ENCODE results near the gene PON1. TPM values are rescaled to one million over a fixed set of nuclear protein-coding genes. Genes with fewer than 3 reads are reported as not detected.

Gene PON1
- total RNA-seq (2014; rRNA removed; shearing (Covaris generic); ENCODE audit: low replicate concordance) = not detected in 2 replicates

DNA sequence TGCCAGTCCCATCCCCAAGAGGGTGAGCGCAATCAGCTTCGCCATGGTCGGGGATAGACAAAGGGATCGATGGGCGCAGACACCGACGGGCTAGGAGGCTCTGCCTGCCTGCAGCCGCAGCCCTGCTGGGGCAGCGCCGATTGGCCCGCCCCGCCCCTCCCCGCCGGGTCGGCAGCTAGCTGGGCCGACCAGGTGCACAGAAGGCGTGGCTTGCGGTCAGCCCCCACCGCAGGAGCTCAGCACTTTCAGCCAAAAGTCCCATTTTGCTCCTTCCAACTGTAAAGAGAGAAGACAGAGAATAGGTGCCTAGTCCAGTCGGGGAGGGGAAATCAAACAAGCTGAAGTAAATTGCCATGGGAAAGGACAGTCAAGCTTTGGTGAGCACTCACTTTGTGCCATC is at the start of gene PON1:
Gene PON1 (minus strand): TSS at position 102 of the 400 bp plus-strand sequence. CDS start 57 bp downstream, at position 45.
- DNase-seq = no peak
- Histone ChIP-seq H3K27me3 (no peaks in the 10 kb centered on the region), H3K36me3 (no peaks in the 10 kb centered on the region), H3K4me3 (no peak within 1 kb of the TSS), H3K9me3 (no peaks in the 10 kb centered on the region)

DNA sequence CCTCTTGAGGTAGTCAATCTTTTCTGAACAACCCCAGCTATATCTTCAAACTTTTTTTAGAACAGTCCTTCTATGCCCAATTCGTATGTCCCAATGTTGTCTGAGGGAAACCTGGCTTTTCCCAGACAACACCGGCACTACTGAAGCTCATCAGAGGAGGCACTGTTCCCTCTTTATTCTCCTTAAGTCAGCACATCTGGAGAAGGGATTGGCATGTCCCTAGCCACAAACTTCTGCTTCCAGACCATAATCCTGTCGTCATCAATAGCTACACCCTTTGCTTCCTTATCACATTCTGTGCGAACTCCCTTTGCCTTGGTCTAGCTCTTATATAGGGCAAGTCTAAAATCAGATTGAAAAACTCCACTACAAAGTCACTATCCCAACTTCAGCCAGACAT is 49.0 kb upstream of the PON1 start:
- Histone ChIP-seq H3K36me3 (no peaks in the 10 kb centered on the region), H3K9me3 (no peaks in the 10 kb centered on the region), H3K27me3 (no peaks in the 10 kb centered on the region), H3K4me3 (no peak overlapping the region)
- DNase-seq = no peak

DNA sequence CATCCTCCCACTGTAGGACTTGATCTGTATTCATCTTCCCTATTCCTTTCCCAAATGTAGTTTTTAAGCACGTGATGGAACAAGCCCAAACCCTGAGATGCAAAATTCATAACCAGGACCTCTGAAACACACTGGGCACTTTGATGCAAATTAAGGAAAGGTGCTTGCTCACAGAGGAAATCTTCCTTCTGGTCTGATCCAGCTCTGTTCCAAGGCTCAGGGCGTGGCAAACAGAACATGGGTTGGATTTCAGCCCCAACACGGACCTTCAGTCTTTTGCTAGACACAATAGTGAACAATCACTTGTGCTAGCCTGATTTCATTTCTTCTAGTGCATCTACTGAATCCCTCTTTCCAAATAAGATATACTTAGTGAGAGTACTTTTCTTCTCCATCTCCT is 43.9 kb upstream of the PON1 start:
- no peaks in the 10 kb centered on the region for H3K27me3 ChIP-seq
- no peaks in the 10 kb centered on the region for H3K9me3 ChIP-seq
- no peaks in the 10 kb centered on the region for H3K36me3 ChIP-seq
- no peak for DNase-seq
- H3K4me3 ChIP-seq = no peak overlapping the region

DNA sequence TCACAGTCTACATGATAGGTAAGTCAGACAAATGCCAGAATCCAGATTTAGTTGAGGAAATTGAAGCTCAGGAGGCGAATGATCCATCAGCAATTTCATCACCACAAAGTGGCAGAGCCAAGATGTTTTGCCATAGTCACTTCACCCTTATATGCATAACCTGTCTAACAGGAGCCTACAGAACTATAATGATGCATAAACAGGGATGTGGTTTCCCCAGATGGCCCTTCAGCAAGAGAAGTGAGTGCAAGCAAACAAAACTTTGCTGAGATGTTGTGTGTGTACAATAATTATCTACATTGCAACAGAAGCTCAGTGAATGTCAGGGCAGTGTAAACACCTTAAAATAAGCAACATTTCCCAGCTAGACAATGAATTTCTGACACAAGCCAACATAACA is 43.3 kb upstream of the PON1 start:
- DNase-seq = no peak
- no peaks in the 10 kb centered on the region for H3K27me3 ChIP-seq
- H3K36me3 ChIP-seq = no peaks in the 10 kb centered on the region
- H3K4me3 ChIP-seq = no peak overlapping the region
- H3K9me3 ChIP-seq = no peaks in the 10 kb centered on the region

DNA sequence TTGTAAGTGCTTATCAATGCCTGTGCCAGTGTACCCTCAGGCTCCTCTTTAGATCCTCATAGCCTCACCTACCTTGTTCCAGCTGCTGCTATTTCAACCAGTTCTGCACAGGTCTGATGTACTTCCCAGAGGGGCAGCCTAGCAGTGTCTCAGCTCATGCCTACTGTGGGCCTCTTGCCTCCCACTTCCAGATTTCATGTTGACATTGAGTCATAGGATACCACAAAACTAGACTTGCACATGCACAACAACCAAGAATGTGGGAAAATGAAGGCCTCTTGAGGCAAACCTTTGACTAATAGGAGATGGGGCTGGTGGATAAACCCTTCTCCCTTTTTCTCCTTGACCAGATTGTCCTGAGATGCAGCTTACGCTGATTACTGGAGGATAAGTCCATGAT is 40.8 kb upstream of the PON1 start:
- no peak overlapping the region for H3K4me3 ChIP-seq
- no peaks in the 10 kb centered on the region for H3K36me3 ChIP-seq
- no peaks in the 10 kb centered on the region for H3K9me3 ChIP-seq
- no peak for DNase-seq
- no peaks in the 10 kb centered on the region for H3K27me3 ChIP-seq

DNA sequence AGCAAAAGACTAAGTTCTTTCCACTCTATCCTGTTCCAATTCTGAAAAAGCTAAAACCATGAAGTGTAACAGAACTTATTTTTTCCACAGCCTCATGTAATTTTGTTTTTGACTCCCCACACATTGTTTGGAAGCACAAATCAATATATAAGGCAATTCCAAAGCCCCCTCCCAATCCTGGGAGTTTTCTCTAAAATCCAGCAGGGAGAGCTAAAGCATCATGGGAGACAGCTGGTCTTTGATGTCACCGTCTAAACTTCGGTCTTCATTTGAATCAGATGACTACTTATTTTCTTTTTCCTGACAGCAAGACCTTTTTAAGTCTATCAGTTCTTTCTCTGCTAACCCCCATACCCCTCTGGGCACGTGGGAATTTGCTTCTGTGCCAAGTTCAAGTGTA is 33.3 kb upstream of the PON1 start:
- Histone ChIP-seq H3K4me3 (no peak overlapping the region), H3K9me3 (no peaks in the 10 kb centered on the region), H3K27me3 (no peaks in the 10 kb centered on the region), H3K36me3 (no peaks in the 10 kb centered on the region)
- no peak for DNase-seq

DNA sequence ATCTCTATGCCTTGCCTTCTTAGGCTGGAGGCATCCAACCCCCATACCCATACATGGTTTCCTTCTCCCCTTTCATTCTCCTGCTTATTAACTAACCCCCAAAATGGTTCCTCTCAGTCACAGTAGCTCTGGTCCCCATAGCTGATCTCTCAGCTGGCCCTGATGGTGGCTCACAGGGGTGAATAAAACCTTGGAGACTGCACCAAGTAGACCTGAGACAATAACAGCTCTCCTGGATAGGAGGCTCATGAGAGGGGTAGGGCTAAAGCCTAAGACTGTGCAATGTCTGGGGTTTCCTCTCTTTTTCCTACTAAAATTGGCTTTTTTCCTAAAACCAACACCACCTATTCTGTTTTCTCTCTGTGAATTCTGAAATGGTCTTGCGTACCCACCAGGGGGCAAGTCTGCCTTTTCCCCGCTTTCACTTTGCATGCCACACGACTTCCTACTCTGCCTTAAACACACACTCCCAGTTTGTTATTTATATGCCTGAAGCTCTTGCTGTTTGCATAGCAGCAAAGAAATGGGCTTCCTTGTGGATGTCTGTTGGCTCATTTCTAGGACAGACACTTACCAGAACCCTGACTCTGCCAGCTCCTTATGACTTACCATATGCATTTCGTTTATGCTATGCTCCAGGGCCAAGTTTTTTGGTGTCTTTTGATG is 18.4 kb upstream of the PON1 start:
- Histone ChIP-seq H3K36me3 (no peaks in the 10 kb centered on the region), H3K9me3 (no peaks in the 10 kb centered on the region), H3K27me3 (no peaks in the 10 kb centered on the region), H3K4me3 (no peak overlapping the region)
- no peak for DNase-seq

DNA sequence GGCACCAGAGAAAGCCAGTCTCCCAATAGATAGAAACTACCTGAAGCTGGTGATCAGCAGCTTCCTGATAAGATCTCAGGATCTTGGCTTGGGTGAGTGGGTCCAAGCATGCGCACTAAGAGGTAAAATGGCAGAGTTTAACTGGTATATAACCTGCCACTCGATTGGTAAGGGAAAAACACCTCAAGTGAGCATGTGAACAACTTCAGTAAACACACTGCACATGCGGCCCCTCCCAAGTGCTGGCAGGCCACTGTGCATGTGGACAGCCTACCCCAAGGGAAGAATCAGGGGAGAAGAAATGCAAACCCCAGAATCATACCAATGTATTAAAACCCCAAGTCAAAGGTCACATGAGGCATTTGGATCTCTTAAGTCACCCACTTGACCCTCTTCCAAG is 17.7 kb upstream of the PON1 start:
- H3K36me3 ChIP-seq = no peaks in the 10 kb centered on the region
- no peak overlapping the region for H3K4me3 ChIP-seq
- no peaks in the 10 kb centered on the region for H3K9me3 ChIP-seq
- no peaks in the 10 kb centered on the region for H3K27me3 ChIP-seq
- no peak for DNase-seq

DNA sequence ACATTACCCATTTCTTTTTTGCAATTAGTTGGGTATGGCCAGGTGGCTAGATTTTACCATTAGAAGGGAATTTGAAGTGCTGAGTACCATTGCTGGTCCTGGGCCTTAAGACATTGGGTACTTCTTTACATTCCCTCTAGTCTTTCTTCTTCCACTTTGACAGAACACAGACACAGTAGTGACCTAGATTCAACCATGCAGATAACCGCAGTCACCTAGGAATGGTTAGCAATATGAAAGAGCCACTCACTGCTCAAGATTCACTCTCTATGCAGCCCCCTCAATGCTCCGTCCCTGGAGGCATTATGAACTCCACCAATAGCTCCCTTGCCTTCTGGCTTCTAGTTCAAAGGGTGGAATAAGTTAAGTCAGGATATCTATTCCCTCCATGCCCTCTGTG is 16.2 kb upstream of the PON1 start:
- DNase-seq = no peak
- no peak overlapping the region for H3K4me3 ChIP-seq
- no peaks in the 10 kb centered on the region for H3K36me3 ChIP-seq
- H3K27me3 ChIP-seq = no peaks in the 10 kb centered on the region
- H3K9me3 ChIP-seq = no peaks in the 10 kb centered on the region

DNA sequence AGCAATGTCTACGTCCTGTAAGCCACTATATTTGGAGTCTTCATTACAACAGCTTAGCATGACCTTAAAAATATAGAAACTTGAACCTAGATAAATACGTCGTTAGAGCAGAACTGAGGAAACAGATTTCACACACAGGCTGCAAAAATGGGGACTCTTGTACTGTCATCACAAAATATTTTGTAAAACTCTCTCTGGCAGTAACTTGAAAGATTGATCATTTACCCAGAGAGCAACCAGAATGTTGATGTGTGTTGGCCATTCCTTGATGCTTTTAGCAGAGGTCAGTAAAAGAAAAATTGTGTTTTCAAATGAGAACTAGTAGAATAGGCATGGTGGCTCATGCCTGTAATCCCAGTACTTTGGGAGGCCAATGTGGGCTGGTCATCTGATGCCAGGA is 14.5 kb upstream of the PON1 start:
- Histone ChIP-seq H3K9me3 (no peaks in the 10 kb centered on the region), H3K27me3 (no peaks in the 10 kb centered on the region), H3K36me3 (no peaks in the 10 kb centered on the region), H3K4me3 (no peak overlapping the region)
- no peak for DNase-seq

DNA sequence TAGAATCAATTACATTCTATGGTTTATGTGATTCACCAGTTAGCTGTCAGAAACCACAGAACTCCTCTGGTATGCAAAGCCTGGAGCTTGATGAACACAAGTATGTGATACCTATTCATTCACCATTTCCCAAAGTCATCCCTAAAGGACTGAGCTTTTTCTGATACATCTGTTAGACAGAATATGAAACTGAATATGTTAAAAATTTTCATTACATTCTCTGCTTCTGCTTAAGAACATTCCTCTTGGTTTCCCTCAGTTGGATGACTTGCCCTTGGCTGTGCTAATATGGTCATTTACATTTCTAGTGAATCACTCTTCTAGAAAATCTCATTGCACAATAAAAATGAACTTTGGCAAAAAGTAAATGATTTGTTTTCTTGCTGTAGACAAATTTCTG is 10.8 kb upstream of the PON1 start:
- Histone ChIP-seq H3K4me3 (no peak overlapping the region), H3K36me3 (no peaks in the 10 kb centered on the region), H3K9me3 (no peaks in the 10 kb centered on the region), H3K27me3 (no peaks in the 10 kb centered on the region)
- DNase-seq = no peak

DNA sequence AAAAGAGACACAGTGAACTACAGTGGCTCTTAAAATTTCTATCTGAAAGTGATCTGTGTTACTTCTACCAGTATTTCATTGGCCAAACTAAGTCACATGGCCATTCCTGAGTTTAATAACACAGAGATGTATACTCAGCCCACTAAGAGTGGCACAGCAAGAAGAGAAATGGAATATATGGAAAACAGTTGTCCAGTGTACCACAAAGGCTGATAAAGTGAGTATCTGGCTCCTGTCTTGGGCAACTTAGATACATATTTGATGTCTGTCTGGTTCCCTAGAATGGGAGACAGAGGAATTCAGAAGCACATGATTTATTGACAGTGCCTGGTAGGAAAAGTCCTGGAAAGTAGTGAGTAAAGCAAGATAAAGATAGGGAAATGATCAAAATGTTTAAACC is 10.1 kb upstream of the PON1 start:
- H3K36me3 ChIP-seq = no peaks in the 10 kb centered on the region
- H3K9me3 ChIP-seq = no peaks in the 10 kb centered on the region
- H3K4me3 ChIP-seq = no peak overlapping the region
- DNase-seq = no peak
- H3K27me3 ChIP-seq = no peaks in the 10 kb centered on the region

DNA sequence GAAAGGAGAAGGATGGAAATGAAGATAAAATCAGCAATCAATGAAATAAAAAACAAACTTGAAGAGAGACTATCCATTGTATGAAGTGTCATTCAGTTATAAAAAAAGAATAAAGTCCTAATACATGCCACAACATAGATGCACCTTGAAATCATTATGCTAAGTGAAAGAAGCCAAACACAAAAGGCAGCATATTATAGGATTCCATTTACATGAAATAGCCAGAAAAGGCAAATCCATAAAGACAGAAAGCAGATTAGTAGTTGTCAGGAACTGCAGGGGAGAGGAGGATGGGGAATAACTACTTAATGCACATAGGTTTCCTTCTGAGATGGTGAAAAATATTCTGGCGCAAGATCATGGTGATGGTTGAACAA is 6.6 kb upstream of the PON1 start:
- no peaks in the 10 kb centered on the region for H3K36me3 ChIP-seq
- no peak overlapping the region for H3K4me3 ChIP-seq
- no peaks in the 10 kb centered on the region for H3K27me3 ChIP-seq
- H3K9me3 ChIP-seq = no peaks in the 10 kb centered on the region
- no peak for DNase-seq

DNA sequence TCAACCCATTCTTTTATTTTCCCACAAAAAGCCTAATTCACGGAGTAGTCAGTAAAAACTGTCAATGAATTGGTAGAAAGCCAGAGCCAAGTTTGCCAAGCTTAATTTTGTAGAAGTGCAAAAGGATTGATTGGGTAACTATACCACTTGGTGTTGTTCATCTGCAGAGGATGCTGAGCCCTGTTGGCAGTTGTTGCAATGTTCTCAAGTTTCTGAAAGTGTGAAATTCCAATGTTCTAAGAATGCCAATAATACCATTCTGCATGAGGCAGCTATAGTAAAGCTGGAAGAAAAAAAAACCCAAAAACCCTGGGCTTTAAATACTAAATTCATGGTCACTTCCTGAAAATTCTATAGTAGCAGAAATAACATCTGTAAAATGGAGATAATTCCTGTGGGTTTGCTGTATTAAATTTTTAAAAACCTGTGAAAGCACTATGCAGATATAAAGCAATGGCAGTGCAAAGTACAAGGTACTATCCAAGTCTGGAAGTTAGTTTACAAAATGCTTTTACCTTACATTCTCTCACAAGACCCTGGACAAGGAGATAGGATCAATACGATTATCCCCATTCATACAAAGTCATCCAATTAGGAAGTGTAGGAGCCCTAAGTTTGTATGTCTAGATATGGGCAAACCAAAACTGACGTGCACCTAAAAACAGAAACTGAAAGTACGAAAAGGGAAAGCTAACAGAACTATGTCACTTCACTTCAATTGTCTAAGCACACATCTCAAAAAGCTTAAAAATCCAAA is 6.0 kb upstream of the PON1 start:
- no peaks in the 10 kb centered on the region for H3K9me3 ChIP-seq
- no peak for DNase-seq
- H3K27me3 ChIP-seq = no peaks in the 10 kb centered on the region
- H3K4me3 ChIP-seq = no peak overlapping the region
- no peaks in the 10 kb centered on the region for H3K36me3 ChIP-seq

DNA sequence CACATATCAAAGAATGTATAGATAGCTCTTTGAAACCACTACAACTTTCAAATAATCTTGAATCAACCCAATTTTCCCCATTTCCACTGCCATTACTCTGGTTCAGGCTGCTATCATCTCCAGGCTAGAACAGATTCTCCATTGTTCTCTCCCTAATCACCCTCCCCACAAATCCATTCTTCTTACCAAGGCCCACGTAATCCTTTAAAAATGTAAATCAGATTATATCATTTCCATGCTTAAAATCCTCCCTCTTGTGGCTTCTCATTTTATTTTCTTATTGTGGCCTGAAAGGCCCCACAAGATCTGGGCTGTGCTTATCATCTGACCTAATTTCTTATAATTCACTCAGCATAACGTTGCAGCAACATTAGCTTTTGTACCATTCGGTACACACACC is 3.0 kb upstream of the PON1 start:
- no peaks in the 10 kb centered on the region for H3K27me3 ChIP-seq
- no peak overlapping the region for H3K4me3 ChIP-seq
- no peak for DNase-seq
- no peaks in the 10 kb centered on the region for H3K36me3 ChIP-seq
- H3K9me3 ChIP-seq = no peaks in the 10 kb centered on the region

DNA sequence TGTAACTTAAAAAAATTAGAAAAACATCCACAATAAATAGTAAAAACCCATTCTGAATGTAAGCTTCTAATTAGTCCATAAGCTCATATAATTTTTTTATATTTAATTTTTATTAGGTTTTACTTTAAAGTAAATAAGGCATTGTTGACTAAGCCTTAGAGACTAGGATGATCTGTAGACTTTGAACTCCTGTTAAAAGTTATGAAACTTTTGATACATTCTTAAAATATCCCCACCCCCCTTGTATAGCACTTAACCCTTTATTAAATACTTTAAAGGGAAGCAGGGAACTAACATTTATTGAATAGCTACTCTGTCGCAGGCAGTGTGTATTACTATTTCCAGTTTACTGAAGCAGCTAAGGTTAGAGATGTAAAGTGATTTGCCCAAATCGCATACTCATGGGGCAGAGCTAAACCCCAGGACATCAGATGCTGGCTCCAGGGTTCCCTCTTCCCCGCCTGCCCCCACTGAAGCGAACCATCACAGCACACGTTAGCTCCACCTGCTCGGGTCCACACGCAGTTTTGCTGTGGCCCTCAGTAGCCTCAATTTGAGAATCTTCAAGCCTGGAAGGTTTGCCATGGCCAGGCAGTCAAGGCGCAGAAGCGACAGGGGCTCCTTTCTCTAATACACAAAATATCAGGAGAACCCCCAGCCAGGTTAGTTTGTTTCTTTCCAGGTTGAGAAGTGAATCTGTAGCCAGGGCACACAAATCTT is 762 bp downstream of the PON1 start:
- Histone ChIP-seq H3K4me3 (no peak overlapping the region), H3K27me3 (no peaks in the 10 kb centered on the region)

DNA sequence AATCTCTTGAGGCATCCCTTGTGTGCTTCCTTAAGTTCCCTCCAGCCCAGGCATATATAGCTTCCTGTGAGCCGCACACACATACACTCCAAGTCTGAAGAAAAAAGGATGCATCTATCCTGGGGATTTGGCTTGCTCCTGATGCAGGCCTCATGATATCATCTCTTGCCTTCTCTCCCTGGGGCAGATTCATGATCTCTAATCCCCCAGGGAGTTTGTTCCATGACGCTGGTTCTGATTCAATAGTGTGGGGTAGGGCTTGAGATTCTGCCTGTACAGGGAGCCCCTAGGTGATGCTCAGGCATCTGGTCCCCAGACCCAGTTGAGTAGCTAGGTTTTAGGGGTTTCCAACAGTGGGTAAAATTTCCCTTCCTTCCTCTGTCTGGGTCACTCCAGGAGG is 1.5 kb downstream of the PON1 start:
- DNase-seq = no peak
- Histone ChIP-seq H3K27me3 (no peaks in the 10 kb centered on the region), H3K9me3 (no peaks in the 10 kb centered on the region), H3K36me3 (no peaks in the 10 kb centered on the region), H3K4me3 (no peak overlapping the region)

More for the DNA sequence above, 762 bp downstream of the PON1 start:
- no peaks in the 10 kb centered on the region for H3K36me3 ChIP-seq
- DNase-seq = no peak
- H3K9me3 ChIP-seq = no peaks in the 10 kb centered on the region

DNA sequence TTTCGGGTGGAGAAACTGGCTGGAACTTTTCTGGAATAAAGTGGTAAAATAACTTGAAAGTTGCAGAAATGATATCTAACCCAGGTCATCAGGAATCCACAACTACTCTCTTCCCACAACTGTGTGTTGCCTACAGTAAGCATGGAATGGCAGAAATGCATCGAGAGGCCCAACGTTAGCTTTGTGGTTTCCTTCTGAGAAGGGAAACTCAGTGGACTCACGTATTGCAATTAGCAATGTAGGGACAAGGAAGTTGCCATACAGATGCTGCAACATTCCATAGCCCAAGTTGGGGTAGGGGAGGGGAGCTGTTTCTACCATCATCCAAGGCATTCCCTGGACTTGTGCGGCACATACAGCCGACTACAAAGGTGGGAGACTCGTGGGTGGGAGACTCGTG is 1.9 kb downstream of the PON1 start:
- Histone ChIP-seq H3K9me3 (no peaks in the 10 kb centered on the region), H3K27me3 (no peaks in the 10 kb centered on the region), H3K36me3 (no peaks in the 10 kb centered on the region), H3K4me3 (no peak overlapping the region)
- no peak for DNase-seq
